ENCODE data around the gene MACC1. TPM values are rescaled to one million over a fixed set of nuclear protein-coding genes. Genes with fewer than 3 reads are reported as not detected.

MACC1 gene
- total and polyA plus RNA-seq, 2 of the 13 experiments (the other 11 are each of a cell fraction or from before 2014, with no cell fraction given), result 0.04 TPM; not detected in 1

GRCh38 chr7:20219446-20220292 is 2.5 kb upstream of the MACC1 start (continued):
- peak; percentile 74; the same call in 1 of the 2 replicates for TF ChIP-seq ZHX2 (IDR thresholded peaks at IDR 0.05; ENCODE audit: low read depth)
- TF ChIP-seq ZHX2 (CRISPR knock-in tag; IDR thresholded peaks at IDR 0.05; ENCODE audit: borderline replicate concordance), result no peak
- peak; percentile 94 for TF ChIP-seq NCOA2 (CRISPR knock-in tag; IDR thresholded peaks at IDR 0.05)
- TF ChIP-seq ZNF138 (CRISPR knock-in tag; IDR thresholded peaks at IDR 0.05; ENCODE audit: low read depth), result no peak
- no peak for TF ChIP-seq PCBP1 (IDR thresholded peaks at IDR 0.05; ENCODE audit: borderline replicate concordance, low read depth, low read length)
- no peak for TF ChIP-seq ZNF597 (CRISPR knock-in tag; IDR thresholded peaks at IDR 0.05)
- TF ChIP-seq TFDP2 (CRISPR knock-in tag; IDR thresholded peaks at IDR 0.05), result 0 out of 2 replicates have a peak, but pooled peaks have one; percentile 30
- no peak for TF ChIP-seq SKI (IDR thresholded peaks at IDR 0.05; ENCODE audit: partially characterized antibody)
- peak; percentile 76 for TF ChIP-seq FOXK2 (IDR thresholded peaks at IDR 0.05)
- no peak for TF ChIP-seq ATM (IDR thresholded peaks at IDR 0.05; ENCODE audit: borderline replicate concordance)
- TF ChIP-seq TBX2 (CRISPR knock-in tag; IDR thresholded peaks at IDR 0.05; ENCODE audit: borderline replicate concordance), result peak; percentile 91
- TF ChIP-seq ZNF580 (CRISPR knock-in tag; IDR thresholded peaks at IDR 0.05; ENCODE audit: borderline replicate concordance, low read depth), result peak; percentile 62; the same call in 1 of the 2 replicates
- TF ChIP-seq KDM6A (CRISPR knock-in tag; IDR thresholded peaks at IDR 0.05; ENCODE audit: low read depth), result peak; percentile 97
- peak; percentile 74; the same call in 1 of the 2 replicates for TF ChIP-seq ZNF281 (CRISPR knock-in tag; IDR thresholded peaks at IDR 0.05; ENCODE audit: borderline replicate concordance)
- TF ChIP-seq THAP7 (CRISPR knock-in tag; IDR thresholded peaks at IDR 0.05), result no peak
- no peak for TF ChIP-seq ZNF432 (CRISPR knock-in tag; IDR thresholded peaks at IDR 0.05; ENCODE audit: borderline replicate concordance)
